Activated T-helper 17 cell treated with anti-CD3 and anti-CD28 coated beads, Interleukin-2, amount 50 U/mL, for 72 hours (primary cell): ENCODE data around the gene IL23R. TPM values are rescaled to one million over a fixed set of nuclear protein-coding genes. Genes with fewer than 3 reads are reported as not detected.
"Not testable (repeated sequence)": the region's sequence is repeated elsewhere in the genome, so short reads cannot be mapped to it uniquely, and the experiment has no call there.

Experiments used
- ATAC-seq: fragments of 150-1000 bp; cut with Tn5 transposase; replicated peaks from 2 replicates; pipeline ENCODE4 v1.10.0; 2021; ENCODE audit warnings: mild to moderate bottlenecking, moderate library complexity
- H3K27ac Mint-ChIP-seq: one replicate; pipeline ENCODE4 v1.8.0; 2022; ENCODE audit warnings: mixed read lengths
- H3K27me3 Mint-ChIP-seq: one replicate; pipeline ENCODE4 v1.8.0; 2022; ENCODE audit warnings: mixed read lengths
- H3K36me3 Mint-ChIP-seq: one replicate; pipeline ENCODE4 v1.8.0; 2022; ENCODE audit warnings: low read depth, mild to moderate bottlenecking, mixed read lengths
- H3K4me1 Mint-ChIP-seq: one replicate; pipeline ENCODE4 v1.8.0; 2022; ENCODE audit warnings: mixed read lengths
- H3K4me3 Mint-ChIP-seq: one replicate; pipeline ENCODE4 v1.8.0; 2022; ENCODE audit warnings: mild to moderate bottlenecking, mixed read lengths
- H3K9me3 Mint-ChIP-seq: one replicate; pipeline ENCODE4 v1.8.0; 2022; ENCODE audit warnings: mixed read lengths
- total RNA-seq, 2 donors: library from RNA; stranded (reverse); gene quantifications; one replicate each; pipeline ENCODE4 v1.2.3, GENCODE V29; 2022

IL23R gene
- 10 to 100 TPM; 15.2 to 20.1 TPM for total RNA-seq

GRCh38 chr1:67166196-67166595, at the start of gene IL23R:
IL23R (plus strand) TSS chr1:67166454; CDS start chr1:67168121, 1,667 bp downstream.
- H3K4me1 Mint-ChIP-seq, result peaks cover 34% of the 10 kb centered on the region
- no peaks in the 10 kb centered on the region for H3K9me3 Mint-ChIP-seq
- ATAC-seq, result peak; percentile 74
- H3K36me3 Mint-ChIP-seq, result peaks cover 57% of the 10 kb centered on the region
- H3K4me3 Mint-ChIP-seq, result peak within 1 kb of the TSS; percentile 80
- H3K27ac Mint-ChIP-seq, result peak within 1 kb of the TSS; percentile 100
- H3K27me3 Mint-ChIP-seq, result no peaks in the 10 kb centered on the region

GRCh38 chr1:67118191-67118590, 48.1 kb upstream of the IL23R start:
- Mint-ChIP-seq H3K36me3 (no peaks in the 10 kb centered on the region), H3K9me3 (peaks cover 7% of the 10 kb centered on the region), H3K4me1 (no peaks in the 10 kb centered on the region), H3K27me3 (peaks cover 8% of the 10 kb centered on the region), H3K27ac (no peak overlapping the region), H3K4me3 (no peak overlapping the region)
- ATAC-seq, result no peak

DNA sequence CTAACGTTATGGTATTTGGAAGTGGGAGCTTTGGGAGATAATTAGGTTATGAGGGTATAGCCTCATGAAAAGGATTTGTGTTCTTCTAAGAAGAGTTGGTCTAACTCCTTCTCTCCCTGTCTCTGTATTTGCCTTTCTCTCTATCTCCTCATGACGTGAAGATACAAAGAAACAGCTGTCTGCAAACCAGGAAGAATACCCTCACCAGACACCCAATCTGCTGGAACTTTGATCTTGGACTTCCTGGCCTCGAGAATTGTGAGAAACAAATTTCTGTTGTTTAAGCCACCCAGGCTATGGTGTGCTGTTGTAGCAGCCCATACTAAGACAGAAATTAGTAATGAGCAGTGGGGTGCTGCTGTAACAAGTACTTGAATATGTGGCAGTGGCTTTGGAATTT, 47.6 kb upstream of the IL23R start:
- Mint-ChIP-seq H3K27ac (no peak overlapping the region), H3K4me3 (no peak overlapping the region), H3K27me3 (peaks cover 8% of the 10 kb centered on the region), H3K9me3 (peaks cover 7% of the 10 kb centered on the region), H3K36me3 (no peaks in the 10 kb centered on the region), H3K4me1 (no peaks in the 10 kb centered on the region)
- ATAC-seq, result no peak

GRCh38 chr1:67120855-67121619, 45.2 kb upstream of the IL23R start:
- ATAC-seq, result no peak
- Mint-ChIP-seq H3K27ac (no peak overlapping the region), H3K9me3 (peaks cover 3% of the 10 kb centered on the region), H3K27me3 (peaks cover 8% of the 10 kb centered on the region), H3K36me3 (no peaks in the 10 kb centered on the region), H3K4me3 (no peak overlapping the region), H3K4me1 (no peaks in the 10 kb centered on the region)

DNA sequence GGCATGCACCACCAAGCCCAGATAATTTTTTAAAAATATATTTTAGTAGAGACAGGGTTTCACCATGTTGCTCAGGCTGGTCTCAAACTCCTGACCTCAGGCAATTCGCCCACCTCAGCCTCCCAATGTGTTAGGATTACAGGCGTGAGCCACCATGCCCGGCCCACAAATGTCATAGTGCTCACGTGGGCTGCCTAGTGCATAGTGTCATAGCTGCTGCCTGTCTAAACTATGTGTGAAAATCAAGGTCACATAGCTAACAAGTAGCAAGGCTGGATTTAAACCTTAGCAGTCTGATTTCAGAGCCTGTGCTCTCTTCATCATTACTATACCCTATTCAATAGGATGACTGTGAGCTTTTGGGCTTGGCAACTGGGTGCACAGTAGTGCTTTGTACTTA, 41.8 kb upstream of the IL23R start:
- no peak overlapping the region for H3K4me3 Mint-ChIP-seq
- no peaks in the 10 kb centered on the region for H3K4me1 Mint-ChIP-seq
- H3K27me3 Mint-ChIP-seq, result peaks cover 7% of the 10 kb centered on the region
- ATAC-seq, result no peak
- no peaks in the 10 kb centered on the region for H3K36me3 Mint-ChIP-seq
- peaks cover 2% of the 10 kb centered on the region for H3K9me3 Mint-ChIP-seq
- no peak overlapping the region for H3K27ac Mint-ChIP-seq

DNA sequence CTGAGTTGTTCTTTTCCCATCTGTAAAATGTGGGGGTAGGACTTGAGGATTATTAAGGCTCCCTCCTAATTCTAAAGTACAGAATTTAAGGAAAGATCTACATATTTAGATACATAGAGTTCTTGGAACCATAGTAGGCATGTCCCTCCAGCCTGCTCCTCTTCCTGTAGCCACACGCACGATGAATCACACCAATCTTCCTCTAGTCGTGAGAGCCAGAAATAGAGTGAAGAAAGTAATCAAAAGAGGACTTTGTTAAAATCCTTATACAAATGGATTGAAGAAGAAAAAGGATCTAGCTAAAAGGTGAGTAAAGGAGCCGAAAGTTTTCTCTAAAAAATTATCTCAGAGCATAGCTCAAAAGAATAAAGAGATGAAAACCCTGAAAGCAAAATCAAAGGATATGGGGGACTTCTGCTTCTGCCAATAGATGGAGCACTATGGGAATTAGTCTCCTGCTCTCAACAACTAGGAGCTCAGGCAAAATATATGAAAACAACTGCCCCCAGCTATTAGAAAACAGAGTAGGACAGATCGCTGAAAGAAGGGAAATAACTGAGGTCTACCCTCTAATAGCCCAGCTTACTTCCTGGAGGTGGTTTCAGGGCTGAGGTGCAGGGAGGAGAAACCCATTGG, 40.0 kb upstream of the IL23R start:
- no peak for ATAC-seq

DNA sequence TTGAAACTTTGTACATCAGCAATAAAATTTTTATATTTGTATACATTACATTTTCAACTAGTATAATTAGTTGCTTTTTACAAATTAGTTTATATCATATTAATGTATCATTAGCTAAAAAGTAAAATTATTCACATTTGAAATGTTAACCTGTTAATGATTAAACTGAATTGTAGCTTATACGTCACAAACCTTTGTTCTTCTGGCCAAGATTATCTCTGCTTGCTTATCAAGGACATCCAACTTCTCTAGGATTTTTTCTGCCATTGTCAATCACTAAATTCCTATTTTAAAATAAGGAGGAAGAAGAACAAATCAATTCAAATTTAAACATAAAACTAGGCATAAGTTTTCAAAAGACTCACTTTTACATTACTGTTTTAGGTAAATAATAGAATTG, 39.3 kb upstream of the IL23R start:
- no peaks in the 10 kb centered on the region for H3K27me3 Mint-ChIP-seq
- no peak overlapping the region for H3K27ac Mint-ChIP-seq
- H3K9me3 Mint-ChIP-seq, result no peaks in the 10 kb centered on the region
- no peak for ATAC-seq
- no peaks in the 10 kb centered on the region for H3K4me1 Mint-ChIP-seq
- H3K36me3 Mint-ChIP-seq, result no peaks in the 10 kb centered on the region
- no peak overlapping the region for H3K4me3 Mint-ChIP-seq

More for the DNA sequence above, 40.0 kb upstream of the IL23R start:
- Mint-ChIP-seq H3K4me3 (no peak overlapping the region), H3K9me3 (no peaks in the 10 kb centered on the region), H3K36me3 (no peaks in the 10 kb centered on the region), H3K27ac (no peak overlapping the region), H3K27me3 (no peaks in the 10 kb centered on the region), H3K4me1 (no peaks in the 10 kb centered on the region)

- Mint-ChIP-seq H3K27ac (no peak overlapping the region), H3K4me1 (peaks cover 5% of the 10 kb centered on the region), H3K9me3 (no peaks in the 10 kb centered on the region), H3K4me3 (no peak overlapping the region), H3K27me3 (peaks cover 8% of the 10 kb centered on the region), H3K36me3 (no peaks in the 10 kb centered on the region)
- no peak for ATAC-seq
Observed at GRCh38 chr1:67130673-67131072, 35.6 kb upstream of the IL23R start.

DNA sequence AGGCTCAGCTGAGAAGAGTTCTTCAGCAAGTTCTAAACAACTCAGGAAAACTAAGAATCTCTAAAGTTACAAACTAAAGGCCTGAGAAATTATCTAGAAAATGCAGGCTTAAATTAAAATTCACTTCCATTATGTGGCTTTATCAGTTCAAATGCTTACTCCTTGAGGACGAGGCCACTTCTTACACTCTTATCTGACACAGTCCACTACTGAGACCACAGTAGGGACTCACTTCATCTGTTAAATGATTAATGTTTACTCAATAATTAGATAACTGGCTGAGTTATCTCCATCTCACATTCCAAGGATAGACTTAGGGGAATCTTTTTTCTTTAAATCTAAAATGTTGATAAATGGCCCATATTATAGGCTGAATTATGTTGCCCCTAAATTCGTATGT, 33.1 kb upstream of the IL23R start:
- no peaks in the 10 kb centered on the region for H3K36me3 Mint-ChIP-seq
- no peak overlapping the region for H3K4me3 Mint-ChIP-seq
- H3K27me3 Mint-ChIP-seq, result peaks cover 8% of the 10 kb centered on the region
- H3K4me1 Mint-ChIP-seq, result peaks cover 5% of the 10 kb centered on the region
- no peaks in the 10 kb centered on the region for H3K9me3 Mint-ChIP-seq
- ATAC-seq, result no peak
- no peak overlapping the region for H3K27ac Mint-ChIP-seq

DNA sequence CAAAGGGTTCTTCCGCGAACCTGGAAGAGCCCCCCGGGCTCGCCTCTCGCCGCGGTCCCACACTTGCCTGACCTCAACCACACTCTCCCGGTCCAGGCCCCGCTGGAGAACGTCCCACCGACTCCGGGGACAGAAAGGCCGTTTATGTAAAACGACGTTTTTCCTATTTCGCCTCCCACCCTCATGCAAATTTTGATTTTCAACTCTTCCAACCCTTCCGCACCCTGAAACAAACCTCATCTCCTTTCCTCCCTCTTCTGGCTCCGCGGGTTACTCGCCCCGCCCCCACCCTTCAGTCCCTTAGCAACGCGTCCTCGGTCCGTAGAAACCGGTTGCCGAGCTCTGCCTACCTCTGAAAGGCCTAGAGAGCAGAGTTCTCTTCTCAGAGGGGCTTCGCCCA, 31.6 kb upstream of the IL23R start, which contains the start of gene C1orf141:
Gene C1orf141 (minus strand): TSS at position 276 of the 400 bp plus-strand sequence. CDS start 7,730 bp downstream, outside the sequence.
- peaks cover 5% of the 10 kb centered on the region for H3K4me1 Mint-ChIP-seq
- peaks cover 8% of the 10 kb centered on the region for H3K27me3 Mint-ChIP-seq
- ATAC-seq, result no peak
- H3K9me3 Mint-ChIP-seq, result no peaks in the 10 kb centered on the region
- H3K4me3 Mint-ChIP-seq, result peak within 1 kb of the TSS; percentile 52
- no peaks in the 10 kb centered on the region for H3K36me3 Mint-ChIP-seq
- no peak within 1 kb of the TSS for H3K27ac Mint-ChIP-seq

GRCh38 chr1:67135354-67135753, 30.9 kb upstream of the IL23R start:
- Mint-ChIP-seq H3K9me3 (no peaks in the 10 kb centered on the region), H3K36me3 (no peaks in the 10 kb centered on the region), H3K27me3 (peaks cover 8% of the 10 kb centered on the region), H3K4me1 (peaks cover 5% of the 10 kb centered on the region), H3K4me3 (no peak overlapping the region), H3K27ac (no peak overlapping the region)
- no peak for ATAC-seq

- H3K27ac Mint-ChIP-seq, result no peak overlapping the region
- peaks cover 5% of the 10 kb centered on the region for H3K4me1 Mint-ChIP-seq
- peaks cover 8% of the 10 kb centered on the region for H3K27me3 Mint-ChIP-seq
- H3K36me3 Mint-ChIP-seq, result no peaks in the 10 kb centered on the region
- H3K4me3 Mint-ChIP-seq, result no peak overlapping the region
- no peak for ATAC-seq
- H3K9me3 Mint-ChIP-seq, result no peaks in the 10 kb centered on the region
Observed at GRCh38 chr1:67137307-67137753, 28.9 kb upstream of the IL23R start.

GRCh38 chr1:67138813-67139499, 27.3 kb upstream of the IL23R start:
- Mint-ChIP-seq H3K4me1 (peaks cover 13% of the 10 kb centered on the region), H3K9me3 (no peaks in the 10 kb centered on the region), H3K4me3 (no peak overlapping the region), H3K36me3 (no peaks in the 10 kb centered on the region), H3K27ac (no peak overlapping the region), H3K27me3 (peaks cover 8% of the 10 kb centered on the region)
- ATAC-seq, result no peak

DNA sequence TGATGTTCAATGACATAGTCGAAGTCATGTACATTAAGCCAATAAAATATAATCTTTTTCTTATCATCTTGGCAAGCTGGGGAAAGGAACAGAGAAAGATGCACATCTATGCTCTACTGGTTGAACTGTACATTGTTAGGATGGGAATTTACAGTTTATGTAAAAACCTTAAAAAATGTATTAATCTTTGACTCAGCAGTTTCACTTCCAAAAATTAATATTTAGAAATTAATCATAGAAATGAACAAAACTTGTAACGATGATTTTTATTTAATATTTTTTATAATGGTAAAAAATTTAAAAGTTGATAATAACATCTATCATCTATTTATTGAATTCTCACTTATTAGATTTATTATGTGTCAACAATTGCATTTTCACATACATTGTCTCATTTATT, 25.8 kb upstream of the IL23R start:
- H3K9me3 Mint-ChIP-seq, result no peaks in the 10 kb centered on the region
- peaks cover 13% of the 10 kb centered on the region for H3K4me1 Mint-ChIP-seq
- H3K27me3 Mint-ChIP-seq, result peaks cover under 1% of the 10 kb centered on the region
- no peak overlapping the region for H3K27ac Mint-ChIP-seq
- ATAC-seq, result no peak
- no peak overlapping the region for H3K4me3 Mint-ChIP-seq
- H3K36me3 Mint-ChIP-seq, result no peaks in the 10 kb centered on the region

DNA sequence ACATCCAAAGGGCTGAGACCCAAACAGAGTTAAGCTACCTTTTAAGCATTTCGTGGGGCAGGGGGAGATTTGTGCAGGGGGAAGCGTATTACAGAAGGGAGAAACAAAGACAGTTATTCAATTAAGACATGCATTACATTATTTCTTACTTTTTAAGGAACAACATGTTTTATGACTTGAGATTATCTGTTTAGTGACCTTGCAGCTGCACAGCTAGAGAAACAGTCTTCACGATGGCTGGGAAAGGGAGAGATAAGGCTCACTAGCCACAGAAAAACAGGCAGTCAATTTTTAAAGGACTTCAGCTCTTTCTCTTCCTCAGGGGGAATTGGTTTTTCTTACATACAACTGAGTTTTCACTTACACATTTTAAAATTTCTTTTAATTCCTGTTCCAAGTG, 24.4 kb upstream of the IL23R start:
- not testable (repeated sequence) for H3K36me3 Mint-ChIP-seq, H3K4me3 Mint-ChIP-seq, H3K9me3 Mint-ChIP-seq, ATAC-seq, H3K27ac Mint-ChIP-seq, H3K27me3 Mint-ChIP-seq
- H3K4me1 Mint-ChIP-seq, result peaks cover 21% of the 10 kb centered on the region
